ENCODE measurements around the gene DIP2B. TPM values are rescaled to one million over a fixed set of nuclear protein-coding genes. Genes with fewer than 3 reads are reported as not detected.

DIP2B gene
- total RNA-seq, 1 donor from 2014 or later, result 31.5 TPM

DNA sequence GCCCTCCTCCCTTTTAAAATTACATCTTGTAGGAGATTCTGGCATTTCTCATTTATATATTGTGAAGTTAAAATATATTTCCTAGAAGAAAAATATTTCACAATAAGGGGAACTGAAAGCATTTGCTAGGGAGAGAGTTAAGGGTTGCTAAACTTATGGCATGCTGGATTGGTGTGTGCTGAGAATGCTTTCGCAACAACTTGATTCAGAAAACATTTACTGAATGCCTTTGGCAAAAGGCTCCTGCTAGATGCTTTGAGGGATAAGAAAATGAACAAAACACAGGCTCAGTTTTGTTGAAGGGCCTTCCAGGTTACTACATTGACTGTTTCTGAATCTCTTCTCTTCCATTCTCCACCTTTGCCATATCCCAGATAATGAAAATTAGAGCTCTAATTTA lies 67.5 kb downstream of the DIP2B start:
- intact Hi-C loops (cut with micrococcal nuclease), result no loop called here

DNA sequence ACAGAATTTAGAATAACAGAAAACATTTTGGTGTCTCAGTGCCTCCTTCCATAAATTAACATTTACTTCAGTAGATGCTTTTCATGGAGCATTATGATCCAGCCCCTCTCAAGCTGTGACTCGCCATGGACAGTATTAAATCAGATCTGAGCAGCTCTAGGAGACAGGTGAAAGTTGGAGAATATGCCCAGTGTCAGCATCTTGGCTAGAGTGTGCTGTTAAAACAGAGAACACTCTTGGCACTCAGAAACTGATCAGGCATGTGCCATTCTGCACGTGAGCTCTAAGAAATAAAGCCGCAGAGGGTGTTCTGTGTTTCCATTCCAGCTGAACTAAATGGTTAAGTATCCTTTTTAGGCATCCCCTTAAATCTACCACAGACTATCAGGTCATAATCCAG lies 68.0 kb downstream of the DIP2B start:
- intact Hi-C loops (cut with micrococcal nuclease), result no loop called here

DNA sequence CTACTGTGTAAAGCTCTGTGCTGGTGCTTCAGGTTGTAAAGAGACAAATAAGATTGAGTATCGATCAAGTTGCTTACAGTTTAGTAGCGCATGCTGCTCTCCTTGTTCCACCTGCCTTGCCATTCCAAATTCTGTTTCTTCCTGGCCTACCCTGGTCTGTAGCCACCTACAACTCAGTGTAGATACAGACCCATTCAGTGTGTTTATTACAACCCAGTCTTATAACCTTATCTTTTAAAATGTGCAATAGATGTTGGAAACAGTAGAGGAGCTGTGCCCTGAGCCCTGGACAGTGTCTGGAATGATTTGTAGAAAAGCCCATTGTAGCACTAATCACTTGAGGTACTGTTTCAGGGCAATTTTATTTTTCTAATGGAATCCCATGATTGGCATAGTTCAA lies 68.5 kb downstream of the DIP2B start:
- intact Hi-C loops (cut with micrococcal nuclease), result no loop called here

DNA sequence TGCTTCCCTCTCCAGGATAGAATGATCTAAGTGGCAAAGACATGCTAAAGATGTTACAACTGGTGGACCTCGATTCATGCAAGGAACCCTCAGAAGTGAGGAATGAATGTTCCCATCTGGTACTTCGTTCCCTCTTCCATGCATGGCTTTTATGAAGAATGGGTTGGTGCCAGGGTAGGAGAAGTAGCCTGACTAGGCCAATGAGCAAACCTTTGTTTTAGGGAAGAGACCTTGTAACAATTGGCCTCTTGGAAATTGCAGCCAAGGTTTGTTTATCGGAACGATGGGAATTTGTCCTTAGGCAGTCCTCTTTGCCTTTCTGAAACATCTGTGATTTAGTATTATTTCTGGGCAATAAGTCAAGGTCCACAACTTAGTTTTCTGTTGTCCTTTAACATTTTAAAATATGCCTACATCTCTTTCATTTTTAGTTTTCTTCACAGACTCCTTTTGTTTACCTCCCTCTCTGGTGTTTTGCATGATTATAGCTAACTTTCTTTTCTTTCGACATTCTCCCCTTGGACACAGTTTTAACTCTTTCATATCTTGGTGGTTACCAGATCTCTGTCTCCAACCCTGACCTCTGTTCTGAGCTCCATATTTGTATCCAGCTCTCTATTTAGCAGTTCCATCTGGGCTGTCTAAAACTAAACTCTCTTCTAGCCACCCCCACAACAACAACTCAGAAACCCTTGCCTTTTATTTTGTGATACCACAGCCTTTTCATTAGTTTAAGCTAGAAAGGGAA lies 70.0 kb downstream of the DIP2B start:
- intact Hi-C loops (cut with micrococcal nuclease), result no loop called here

- intact Hi-C loops (cut with micrococcal nuclease), result no loop called here
Measured at GRCh38 chr12:50579757-50580267, 75.0 kb downstream of the DIP2B start.

DNA sequence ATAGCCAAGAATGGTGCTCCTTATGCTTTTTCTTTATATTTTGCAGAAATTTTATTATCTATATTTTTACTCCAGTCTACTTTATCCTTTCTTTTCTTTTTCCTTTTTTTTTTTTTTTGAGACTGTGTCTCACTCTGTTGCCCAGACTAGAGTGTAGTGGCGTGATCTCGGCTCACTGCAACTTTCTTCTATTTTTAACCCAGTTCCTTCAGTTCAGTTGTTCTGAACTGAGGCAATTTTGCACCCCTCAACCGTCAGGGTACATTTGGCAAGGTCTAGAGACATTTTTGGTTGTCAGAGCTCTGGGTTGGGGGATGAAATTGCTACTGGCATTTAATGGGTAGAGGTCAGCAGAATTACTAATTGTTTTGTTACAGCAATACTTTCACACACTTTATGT lies 75.7 kb downstream of the DIP2B start:
- intact Hi-C loops (cut with micrococcal nuclease), result no loop called here

- intact Hi-C loops (cut with micrococcal nuclease), result no loop called here
Measured at GRCh38 chr12:50581226-50582184, 76.7 kb downstream of the DIP2B start.

DNA sequence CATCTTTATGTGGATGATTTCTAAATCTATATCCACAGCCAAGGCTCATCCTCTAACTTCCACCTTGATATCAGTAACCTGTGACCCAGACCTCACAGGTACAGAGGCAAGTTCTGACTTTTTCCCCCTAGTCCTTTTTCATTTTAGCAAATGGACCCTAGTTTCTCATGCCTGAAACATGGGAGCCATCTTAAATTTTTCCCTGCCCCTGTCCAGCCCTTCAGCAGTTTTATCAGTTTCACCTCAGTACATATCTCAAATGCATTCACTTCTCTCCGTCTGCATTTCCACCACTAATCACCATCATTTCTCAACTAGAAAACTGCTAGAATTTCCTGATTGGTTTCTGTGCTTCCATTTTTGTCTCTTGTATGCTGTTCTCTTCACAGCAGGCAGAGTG lies 79.3 kb downstream of the DIP2B start:
- intact Hi-C loops (cut with micrococcal nuclease), result no loop called here

- intact Hi-C loops (cut with micrococcal nuclease), result no loop called here
Measured at GRCh38 chr12:50589650-50590435, 85.1 kb downstream of the DIP2B start.

DNA sequence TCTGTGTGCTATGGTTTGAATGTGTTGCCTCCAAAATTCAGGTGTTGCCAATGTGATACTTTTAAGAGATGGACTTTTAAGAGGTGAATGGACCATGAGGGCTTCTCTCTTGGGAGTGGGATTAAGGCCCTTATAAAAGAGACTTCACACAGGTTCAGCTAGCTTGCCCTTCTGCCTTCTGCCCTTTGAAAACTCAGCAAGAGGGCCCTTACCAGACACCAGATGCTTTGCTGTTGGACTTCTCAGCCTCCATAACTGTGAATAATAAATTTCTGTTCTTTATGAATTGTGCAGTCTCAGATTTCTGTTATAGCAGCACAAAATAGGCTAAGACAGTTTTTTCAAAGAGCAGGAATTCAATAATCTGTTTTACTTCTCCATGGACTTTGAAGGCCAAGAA lies 86.1 kb downstream of the DIP2B start:
- intact Hi-C loops (cut with micrococcal nuclease), result no loop called here

GRCh38 chr12:50595667-50596066 lies 90.9 kb downstream of the DIP2B start:
- intact Hi-C loops (cut with micrococcal nuclease), result no loop called here

- intact Hi-C loops (cut with micrococcal nuclease), result loop anchor here (1.0 kb wide), 2 partner anchors 41 to 93 kb away; partner anchors contain the start of gene DIP2B
Measured at GRCh38 chr12:50597200-50598195, 92.7 kb downstream of the DIP2B start.

DNA sequence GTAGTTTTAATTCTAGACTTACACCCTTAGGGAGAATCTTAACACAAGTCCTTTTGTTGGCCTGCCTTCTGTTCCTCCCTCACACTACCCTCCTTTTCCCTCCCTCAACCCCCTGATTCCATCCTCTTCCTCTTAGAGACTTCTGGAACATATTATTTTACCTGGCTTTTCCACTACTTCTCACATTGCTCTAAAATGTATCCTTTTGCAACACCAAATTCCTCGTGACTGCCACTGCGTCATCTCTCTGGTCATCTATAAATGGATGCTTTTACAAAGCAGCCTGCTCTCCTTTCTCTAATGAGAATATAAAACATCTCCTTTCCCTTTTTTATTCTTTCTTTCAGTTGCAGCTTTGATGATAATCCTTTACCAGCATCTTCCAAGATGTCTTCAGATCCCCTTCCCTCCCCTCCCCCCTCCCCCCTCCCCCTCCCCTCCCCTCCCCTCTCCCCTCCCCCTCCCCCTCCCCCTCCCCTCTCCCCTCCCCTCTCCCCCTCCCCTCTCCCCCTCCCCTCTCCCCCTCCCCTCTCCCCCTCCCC lies 93.6 kb downstream of the DIP2B start:
- intact Hi-C loops (cut with micrococcal nuclease), result no loop called here

DNA sequence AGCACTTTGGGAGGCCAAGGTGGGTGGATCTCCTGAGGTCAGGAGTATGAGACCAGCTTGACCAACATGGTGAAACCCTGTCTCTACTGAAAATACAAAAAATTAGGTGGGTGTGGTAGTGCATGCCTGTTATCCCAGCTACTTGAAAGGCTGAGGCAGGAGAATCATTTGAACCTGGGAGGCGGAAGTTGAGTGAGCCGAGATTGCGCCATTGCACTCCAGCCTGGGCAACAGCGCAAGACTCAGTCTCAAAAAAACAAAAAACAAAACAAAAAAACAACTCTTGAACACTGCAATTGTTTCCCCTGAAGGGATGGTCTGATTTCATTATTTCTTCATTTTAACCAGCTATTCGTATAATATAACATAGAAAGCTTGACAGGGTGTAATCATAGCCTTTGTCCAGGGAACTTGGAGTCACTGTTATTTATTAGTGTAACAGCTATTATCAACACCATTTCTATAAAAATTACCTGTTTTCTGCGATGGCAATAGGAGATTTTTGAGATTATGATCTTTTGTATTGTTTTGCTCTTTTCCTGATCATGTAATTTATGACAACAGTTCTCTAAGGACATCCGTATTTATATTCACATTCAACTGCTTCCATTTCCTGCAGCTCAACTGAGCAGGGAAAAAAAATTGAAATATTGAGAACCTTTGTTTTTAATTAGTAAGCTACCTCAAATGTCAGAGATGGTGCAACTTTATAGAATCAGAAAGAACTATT lies 94.7 kb downstream of the DIP2B start:
- intact Hi-C loops (cut with micrococcal nuclease), result no loop called here

GRCh38 chr12:50600364-50600763 lies 95.6 kb downstream of the DIP2B start:
- intact Hi-C loops (cut with micrococcal nuclease), result no loop called here

GRCh38 chr12:50603817-50604639 lies 99.2 kb downstream of the DIP2B start:
- intact Hi-C loops (cut with micrococcal nuclease), result no loop called here

DNA sequence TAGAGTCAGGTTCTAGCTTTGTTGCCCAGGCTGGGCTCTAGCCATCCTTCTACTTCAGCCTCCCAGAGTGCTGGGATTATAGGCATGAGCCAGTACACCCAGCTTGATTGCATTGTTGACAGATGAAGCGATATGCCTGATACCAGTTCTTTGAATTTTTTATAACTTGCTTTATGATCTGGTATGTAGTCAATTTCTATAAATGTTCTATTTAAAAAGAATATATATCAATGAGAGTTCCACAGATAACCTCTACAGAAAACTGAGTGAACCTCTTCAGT lies 99.8 kb downstream of the DIP2B start:
- intact Hi-C loops (cut with micrococcal nuclease), result no loop called here

GRCh38 chr12:50606675-50607375 lies 102.0 kb downstream of the DIP2B start:
- intact Hi-C loops (cut with micrococcal nuclease), result no loop called here
